HepG2 (cell line): ENCODE results near the gene APOLD1. TPM values are rescaled to one million over a fixed set of nuclear protein-coding genes. Genes with fewer than 3 reads are reported as not detected.

ENCODE experiments used
- ATAC-seq: fragments of 200-7000 bp; cut with Tn5 transposase; 3 replicates; pipeline ENCODE4 v1.9.1; 2020; ENCODE audit warnings: mild to moderate bottlenecking, moderate library complexity
- BruUV-seq: library from RNA; stranded (reverse); fragments of 400-500 nt; replicated peaks from 2 replicates; lab custom pipeline; 2021; lab: Mats Ljungman, UMichigan
- CTCF ChIA-PET: fragments of 300-600 bp; formaldehyde crosslinking; extraction: SDS; loops from one replicate; lab custom pipeline; 2021; ENCODE audit warnings: low total read pairs, inconsistent platforms, low intra/inter-chr PET ratio; lab: Yijun Ruan, JAX
- POLR2A ChIA-PET: fragments of 350-600 bp; sonication (Branson Sonifier 250); formaldehyde crosslinking; loops from one replicate; lab custom pipeline; 2020; ENCODE audit warnings: antibody characterized with exemption, inconsistent platforms; lab: Yijun Ruan, JAX
- DNase-seq: peaks from one replicate; pipeline ENCODE4 v3.0.0-alpha.2; 2015; ENCODE audit warnings: low spot score
- FAIRE-seq: peaks from 3 replicates; lab custom pipeline; 2011; peaks lifted over from hg19 to GRCh38; lab: Jason Lieb, UNC
- H2AFZ ChIP-seq: one replicate; pipeline ENCODE4 v1.6.1; 2011; ENCODE audit warnings: low read length, inconsistent platforms
- H3K27ac ChIP-seq: fragments of 300-600 bp; 3 replicates; pipeline ENCODE4 v1.8.0; 2011; ENCODE audit warnings: mixed run types, mild to moderate bottlenecking, mixed read lengths, low read length, inconsistent platforms; ENCODE audit not compliant: insufficient read depth; ENCODE audit errors: extremely low read length
- H3K27me3 ChIP-seq, 2 experiments: fragments of 200-600 bp in 1 of 2; 2 replicates in 1 of 2; 3 replicates in 1 of 2; pipeline versions ENCODE4 v1.6.0 to v1.8.0; 2011; ENCODE audit warnings: low read length in 2 of 2, mild to moderate bottlenecking in 2 of 2, moderate library complexity in 2 of 2, inconsistent platforms in 1 of 2; ENCODE audit not compliant: insufficient read depth in 2 of 2, control insufficient read depth in 1 of 2
- H3K36me3 ChIP-seq, 2 experiments: fragments of 200-600 bp in 1 of 2; replicated peaks in 1 of 2; 2 replicates in 1 of 2; 3 replicates in 1 of 2; pipeline versions ENCODE4 v1.5.1 to v1.8.0; 2011; ENCODE audit warnings: low read length in 2 of 2, inconsistent platforms in 1 of 2; ENCODE audit not compliant: insufficient read depth in 2 of 2, control insufficient read depth in 1 of 2
- H3K4me1 ChIP-seq: 2 replicates; pipeline ENCODE4 v1.5.1; 2012; ENCODE audit warnings: low read length, inconsistent platforms; ENCODE audit not compliant: insufficient read depth
- H3K4me2 ChIP-seq: 2 replicates; pipeline ENCODE4 v1.6.0; 2011; ENCODE audit warnings: low read depth, low read length, inconsistent platforms
- H3K4me3 ChIP-seq, 3 experiments: fragments of 200-600 bp in 1 of 3; sonication (generic), shearing (Covaris generic) in 1 of 3; replicated peaks in 1 of 3; 2 replicates each; pipeline ENCODE4 v1.5.1; 2011 to 2016; ENCODE audit warnings: low read length in 3 of 3, inconsistent platforms in 2 of 3, low read depth in 2 of 3, mild to moderate bottlenecking in 2 of 3, control low read depth in 1 of 3, mixed read lengths in 1 of 3; ENCODE audit not compliant: insufficient read depth in 1 of 3
- H3K79me2 ChIP-seq: one replicate; pipeline ENCODE4 v1.6.1; 2011; ENCODE audit warnings: low read length, inconsistent platforms; ENCODE audit not compliant: insufficient read depth
- H3K9ac ChIP-seq: 2 replicates; pipeline ENCODE4 v1.6.0; 2011; ENCODE audit warnings: mild to moderate bottlenecking, low read depth, low read length, inconsistent platforms; ENCODE audit not compliant: insufficient read depth
- H3K9me3 ChIP-seq: 2 replicates; pipeline ENCODE4 v1.5.1; 2012; ENCODE audit warnings: mild to moderate bottlenecking, low read length
- H4K20me1 ChIP-seq: 2 replicates; pipeline ENCODE4 v1.6.0; 2011; ENCODE audit warnings: inconsistent platforms, mild to moderate bottlenecking, low read length, moderate library complexity; ENCODE audit not compliant: insufficient read depth
- CCDC6 ChIP-seq: sonication (generic); formaldehyde crosslinking; IDR thresholded peaks from 2 replicates; pipeline ENCODE4 v1.8.1; 2022; ENCODE audit warnings: mild to moderate bottlenecking, missing genetic modification reagents, moderate library complexity
- EED ChIP-seq: sonication (generic); formaldehyde crosslinking; IDR thresholded peaks from 2 replicates; pipeline ENCODE4 v1.5.0; 2020; ENCODE audit warnings: mild to moderate bottlenecking, missing genetic modification reagents
- GATAD2A ChIP-seq: IDR thresholded peaks from 2 replicates; pipeline ENCODE4 v1.6.1; 2016
- JARID2 ChIP-seq: sonication (generic); formaldehyde crosslinking; IDR thresholded peaks from 2 replicates; pipeline ENCODE4 v1.8.1; 2023; ENCODE audit warnings: missing genetic modification reagents, inconsistent platforms; ENCODE audit not compliant: insufficient replicate concordance
- MTA1 ChIP-seq: sonication (generic); formaldehyde crosslinking; IDR thresholded peaks from 2 replicates; pipeline ENCODE4 v1.4.0; 2020; ENCODE audit warnings: missing genetic modification reagents, mild to moderate bottlenecking, borderline replicate concordance
- SIN3B ChIP-seq: fragments of 150-350 bp; IDR thresholded peaks from 2 replicates; pipeline ENCODE4 v1.6.1; 2014; ENCODE audit warnings: low read length
- ZNF207 ChIP-seq: fragments of 450-650 bp; IDR thresholded peaks from 2 replicates; pipeline ENCODE4 v1.6.1; 2016; ENCODE audit warnings: antibody characterized with exemption, borderline replicate concordance
- ZNF34 ChIP-seq: sonication (generic); formaldehyde crosslinking; IDR thresholded peaks from 2 replicates; pipeline ENCODE4 v1.4.0; 2020; ENCODE audit warnings: mild to moderate bottlenecking, missing genetic modification reagents, borderline replicate concordance
- ZNF577 ChIP-seq: sonication (generic); formaldehyde crosslinking; IDR thresholded peaks from 2 replicates; pipeline ENCODE4 v1.4.0; 2020; ENCODE audit warnings: mild to moderate bottlenecking, low read depth, missing genetic modification reagents, borderline replicate concordance
- ZNF788 ChIP-seq: sonication (generic); formaldehyde crosslinking; IDR thresholded peaks from 2 replicates; pipeline ENCODE4 v1.5.0; 2020; ENCODE audit warnings: mild to moderate bottlenecking, missing genetic modification reagents, borderline replicate concordance
- WGBS: methylation state at CpG from one replicate; pipeline ENCODE4 v1.1.6; 2017; ENCODE audit warnings: low lambda C conversion rate; 5-methylcytosine and 5-hydroxymethylcytosine counted together
- in situ Hi-C: cut with HindIII; loops from 2 replicates; pipeline ENCODE4 v1.10.0; 2017; ENCODE audit warnings: low pct_unique_long_range_greater_than_20kb; ENCODE audit not compliant: extremely low pct_ligation_motif_present
- intact Hi-C: fragments of 100-400 bp; cut with micrococcal nuclease; formaldehyde crosslinking; loops from one replicate; pipeline ENCODE4 v1.10.0; 2022; ENCODE audit not compliant: unreplicated experiment
- polyA plus RNA-seq, 8 experiments: library from polyadenylated mRNA; depleted of rRNA in 3 of 8; stranded (reverse) in 7 of 8; unstranded in 1 of 8; fragments of >200 nt; fragmentation: Illumina TruSeq in 4 of 8; extraction: Trizol in 4 of 8; gene quantifications; 2 replicates each; pipeline versions ENCODE4 v1.2.1 to v1.2.3, GENCODE V29; 2011 to 2016; ENCODE audit warnings: low read depth in 4 of 8, missing spikeins in 1 of 8, mixed read lengths in 1 of 8; ENCODE audit not compliant: insufficient read depth in 1 of 8
- total RNA-seq, 5 experiments: library from RNA; depleted of rRNA; stranded (reverse); fragments of >200 nt; fragmentation: Illumina TruSeq; extraction: Trizol; gene quantifications; 2 replicates each; pipeline ENCODE4 v1.2.3, GENCODE V29; 2016; ENCODE audit warnings: low read depth in 1 of 5
- TF ChIP-seq, protein P1 (sequence below): fragments of 450-650 bp; IDR thresholded peaks from 2 replicates; pipeline ENCODE4 v1.6.1; 2016
- TF ChIP-seq, protein P2 (sequence below): sonication (generic); formaldehyde crosslinking; IDR thresholded peaks from 2 replicates; pipeline ENCODE4 v1.5.1; 2020; ENCODE audit warnings: mild to moderate bottlenecking, missing genetic modification reagents, borderline replicate concordance
- TF ChIP-seq, protein P3 (sequence below), 2 experiments: sonication (generic) in 1 of 2; formaldehyde crosslinking in 1 of 2; IDR thresholded peaks; 2 replicates each; pipeline versions ENCODE4 v1.4.0 to v1.6.1; 2016 to 2020; ENCODE audit warnings: borderline replicate concordance in 1 of 2, low read depth in 1 of 2, mild to moderate bottlenecking in 1 of 2, missing genetic modification reagents in 1 of 2

The APOLD1 gene
- total and polyA plus RNA-seq, 2 of the 13 experiments (the other 11 are each of a cell fraction or from before 2014, with no cell fraction given): 0.20 to 0.84 TPM

DNA sequence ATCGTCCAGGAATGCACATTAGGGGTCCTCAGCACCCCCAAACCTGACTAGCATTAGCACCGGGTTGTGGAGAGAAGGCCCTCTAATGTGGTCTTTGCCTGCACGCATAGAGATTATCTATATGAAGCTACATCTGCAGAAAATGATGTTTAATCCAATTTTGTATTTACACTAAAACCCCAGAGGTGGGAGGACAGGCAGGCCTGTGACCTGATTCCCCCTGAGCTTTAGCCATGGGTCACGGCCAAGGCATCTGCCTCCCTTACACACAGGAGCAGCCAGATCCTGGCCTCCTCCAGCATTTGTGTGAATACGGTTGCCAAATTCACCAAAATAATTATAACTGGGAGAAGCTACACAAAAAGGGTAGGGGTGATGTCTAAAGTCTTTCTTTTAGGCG lies 7.0 kb downstream of the APOLD1 start:
- no peak overlapping the region for H3K27ac ChIP-seq
- H3K9ac ChIP-seq: no peak overlapping the region
- H3K4me2 ChIP-seq: peak overlapping the region; percentile 64
- no peak for FAIRE-seq
- CTCF ChIA-PET: no interaction called here
- H2AFZ ChIP-seq: no peak overlapping the region
- peaks cover 0 to 21% of the 10 kb centered on the region in 2 experiments; a peak in 3 of 5 replicates for H3K27me3 ChIP-seq
- intact Hi-C loops (no loop called here), in situ Hi-C loops (loop anchor here (25.0 kb wide), 1 partner anchor 420 kb away; no protein-coding TSS in a partner anchor)
- no peaks in the 10 kb centered on the region for H3K79me2 ChIP-seq
- no TSS peak for BruUV-seq
- DNase-seq: no peak
- no peak for ATAC-seq
- no peaks in the 10 kb centered on the region for H4K20me1 ChIP-seq
- POLR2A ChIA-PET: no interaction called here
- 35% methylated on average over 6 of the region's 6 CpGs for WGBS
- no peaks in the 10 kb centered on the region for H3K36me3 ChIP-seq
- H3K9me3 ChIP-seq: no peaks in the 10 kb centered on the region
- H3K4me1 ChIP-seq: peaks cover 27% of the 10 kb centered on the region
- 0 out of 6 replicates have a peak overlapping the region, but pooled peaks of 1 of the 3 experiments have one; percentile 35 for H3K4me3 ChIP-seq
- TF ChIP-seq, protein P1, sequence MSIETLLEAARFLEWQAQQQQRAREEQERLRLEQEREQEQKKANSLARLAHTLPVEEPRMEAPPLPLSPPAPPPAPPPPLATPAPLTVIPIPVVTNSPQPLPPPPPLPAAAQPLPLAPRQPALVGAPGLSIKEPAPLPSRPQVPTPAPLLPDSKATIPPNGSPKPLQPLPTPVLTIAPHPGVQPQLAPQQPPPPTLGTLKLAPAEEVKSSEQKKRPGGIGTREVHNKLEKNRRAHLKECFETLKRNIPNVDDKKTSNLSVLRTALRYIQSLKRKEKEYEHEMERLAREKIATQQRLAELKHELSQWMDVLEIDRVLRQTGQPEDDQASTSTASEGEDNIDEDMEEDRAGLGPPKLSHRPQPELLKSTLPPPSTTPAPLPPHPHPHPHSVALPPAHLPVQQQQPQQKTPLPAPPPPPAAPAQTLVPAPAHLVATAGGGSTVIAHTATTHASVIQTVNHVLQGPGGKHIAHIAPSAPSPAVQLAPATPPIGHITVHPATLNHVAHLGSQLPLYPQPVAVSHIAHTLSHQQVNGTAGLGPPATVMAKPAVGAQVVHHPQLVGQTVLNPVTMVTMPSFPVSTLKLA: no peak
- TF ChIP-seq MTA1: no peak
- TF ChIP-seq, protein P2, sequence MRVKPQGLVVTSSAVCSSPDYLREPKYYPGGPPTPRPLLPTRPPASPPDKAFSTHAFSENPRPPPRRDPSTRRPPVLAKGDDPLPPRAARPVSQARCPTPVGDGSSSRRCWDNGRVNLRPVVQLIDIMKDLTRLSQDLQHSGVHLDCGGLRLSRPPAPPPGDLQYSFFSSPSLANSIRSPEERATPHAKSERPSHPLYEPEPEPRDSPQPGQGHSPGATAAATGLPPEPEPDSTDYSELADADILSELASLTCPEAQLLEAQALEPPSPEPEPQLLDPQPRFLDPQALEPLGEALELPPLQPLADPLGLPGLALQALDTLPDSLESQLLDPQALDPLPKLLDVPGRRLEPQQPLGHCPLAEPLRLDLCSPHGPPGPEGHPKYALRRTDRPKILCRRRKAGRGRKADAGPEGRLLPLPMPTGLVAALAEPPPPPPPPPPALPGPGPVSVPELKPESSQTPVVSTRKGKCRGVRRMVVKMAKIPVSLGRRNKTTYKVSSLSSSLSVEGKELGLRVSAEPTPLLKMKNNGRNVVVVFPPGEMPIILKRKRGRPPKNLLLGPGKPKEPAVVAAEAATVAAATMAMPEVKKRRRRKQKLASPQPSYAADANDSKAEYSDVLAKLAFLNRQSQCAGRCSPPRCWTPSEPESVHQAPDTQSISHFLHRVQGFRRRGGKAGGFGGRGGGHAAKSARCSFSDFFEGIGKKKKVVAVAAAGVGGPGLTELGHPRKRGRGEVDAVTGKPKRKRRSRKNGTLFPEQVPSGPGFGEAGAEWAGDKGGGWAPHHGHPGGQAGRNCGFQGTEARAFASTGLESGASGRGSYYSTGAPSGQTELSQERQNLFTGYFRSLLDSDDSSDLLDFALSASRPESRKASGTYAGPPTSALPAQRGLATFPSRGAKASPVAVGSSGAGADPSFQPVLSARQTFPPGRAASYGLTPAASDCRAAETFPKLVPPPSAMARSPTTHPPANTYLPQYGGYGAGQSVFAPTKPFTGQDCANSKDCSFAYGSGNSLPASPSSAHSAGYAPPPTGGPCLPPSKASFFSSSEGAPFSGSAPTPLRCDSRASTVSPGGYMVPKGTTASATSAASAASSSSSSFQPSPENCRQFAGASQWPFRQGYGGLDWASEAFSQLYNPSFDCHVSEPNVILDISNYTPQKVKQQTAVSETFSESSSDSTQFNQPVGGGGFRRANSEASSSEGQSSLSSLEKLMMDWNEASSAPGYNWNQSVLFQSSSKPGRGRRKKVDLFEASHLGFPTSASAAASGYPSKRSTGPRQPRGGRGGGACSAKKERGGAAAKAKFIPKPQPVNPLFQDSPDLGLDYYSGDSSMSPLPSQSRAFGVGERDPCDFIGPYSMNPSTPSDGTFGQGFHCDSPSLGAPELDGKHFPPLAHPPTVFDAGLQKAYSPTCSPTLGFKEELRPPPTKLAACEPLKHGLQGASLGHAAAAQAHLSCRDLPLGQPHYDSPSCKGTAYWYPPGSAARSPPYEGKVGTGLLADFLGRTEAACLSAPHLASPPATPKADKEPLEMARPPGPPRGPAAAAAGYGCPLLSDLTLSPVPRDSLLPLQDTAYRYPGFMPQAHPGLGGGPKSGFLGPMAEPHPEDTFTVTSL (CRISPR knock-in tag): no peak
- TF ChIP-seq ZNF788 (CRISPR knock-in tag): no peak
- no peak for TF ChIP-seq SIN3B
- TF ChIP-seq JARID2 (CRISPR knock-in tag): no peak
- no peak for TF ChIP-seq CCDC6 (CRISPR knock-in tag)
- no peak for TF ChIP-seq ZNF207
- no peak for TF ChIP-seq GATAD2A (CRISPR knock-in tag)
- no peak for TF ChIP-seq ZNF34 (CRISPR knock-in tag)
- TF ChIP-seq, protein P3, sequence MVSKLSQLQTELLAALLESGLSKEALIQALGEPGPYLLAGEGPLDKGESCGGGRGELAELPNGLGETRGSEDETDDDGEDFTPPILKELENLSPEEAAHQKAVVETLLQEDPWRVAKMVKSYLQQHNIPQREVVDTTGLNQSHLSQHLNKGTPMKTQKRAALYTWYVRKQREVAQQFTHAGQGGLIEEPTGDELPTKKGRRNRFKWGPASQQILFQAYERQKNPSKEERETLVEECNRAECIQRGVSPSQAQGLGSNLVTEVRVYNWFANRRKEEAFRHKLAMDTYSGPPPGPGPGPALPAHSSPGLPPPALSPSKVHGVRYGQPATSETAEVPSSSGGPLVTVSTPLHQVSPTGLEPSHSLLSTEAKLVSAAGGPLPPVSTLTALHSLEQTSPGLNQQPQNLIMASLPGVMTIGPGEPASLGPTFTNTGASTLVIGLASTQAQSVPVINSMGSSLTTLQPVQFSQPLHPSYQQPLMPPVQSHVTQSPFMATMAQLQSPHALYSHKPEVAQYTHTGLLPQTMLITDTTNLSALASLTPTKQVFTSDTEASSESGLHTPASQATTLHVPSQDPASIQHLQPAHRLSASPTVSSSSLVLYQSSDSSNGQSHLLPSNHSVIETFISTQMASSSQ (IDR thresholded peaks at IDR 0.05; ENCODE audit: low read depth): no peak
- TF ChIP-seq, protein P3 (CRISPR knock-in tag; IDR thresholded peaks at IDR 0.05; ENCODE audit: borderline replicate concordance): no peak
- TF ChIP-seq EED (CRISPR knock-in tag): no peak
- TF ChIP-seq ZNF577 (CRISPR knock-in tag): no peak
